Measurements from ENCODE around the gene DEDD. TPM values are rescaled to one million over a fixed set of nuclear protein-coding genes. Genes with fewer than 3 reads are reported as not detected.
"Not testable (repeated sequence)": the region's sequence is repeated elsewhere in the genome, so short reads cannot be mapped to it uniquely, and the experiment has no call there.

The DEDD gene
- total RNA-seq, 1 donor from 2014 or later, result 34.0 TPM

GRCh38 chr1:161122967-161123366 lies 9.5 kb downstream of the DEDD start:
- no peak for DNase-seq (ENCODE audit: low spot score)

- no peak for DNase-seq (ENCODE audit: low spot score)
Observed at GRCh38 chr1:161121834-161122233, 10.6 kb downstream of the DEDD start.

- DNase-seq (ENCODE audit: low spot score), result no peak
Observed at GRCh38 chr1:161121042-161121650, 11.3 kb downstream of the DEDD start.

- no peak for DNase-seq (ENCODE audit: low spot score)
Observed at GRCh38 chr1:161119092-161119903, 13.2 kb downstream of the DEDD start.

- DNase-seq (ENCODE audit: low spot score), result peak; percentile 88
Observed at GRCh38 chr1:161117759-161118581, 14.5 kb downstream of the DEDD start, which contains the start of the genes NIT1 and PFDN2. TSS of gene NIT1 (plus strand) at chr1:161118105. CDS start at chr1:161118177, 72 bp downstream. TSS of gene PFDN2 (minus strand) at chr1:161118037. CDS start at chr1:161118026, 11 bp downstream.

- DNase-seq (ENCODE audit: low spot score), result not testable (repeated sequence)
Observed at GRCh38 chr1:161115961-161116360, 16.5 kb downstream of the DEDD start.

- no peak for DNase-seq (ENCODE audit: low spot score)
Observed at GRCh38 chr1:161115132-161115711, 17.2 kb downstream of the DEDD start.

- no peak for DNase-seq (ENCODE audit: low spot score)
Observed at GRCh38 chr1:161114556-161114955, 17.9 kb downstream of the DEDD start.

- no peak for DNase-seq (ENCODE audit: low spot score)
Observed at GRCh38 chr1:161113915-161114314, 18.6 kb downstream of the DEDD start.

GRCh38 chr1:161111527-161111926 lies 20.9 kb downstream of the DEDD start:
- no peak for DNase-seq (ENCODE audit: low spot score)

GRCh38 chr1:161111117-161111516 lies 21.4 kb downstream of the DEDD start:
- no peak for DNase-seq (ENCODE audit: low spot score)

- DNase-seq (ENCODE audit: low spot score), result no peak
Observed at GRCh38 chr1:161106431-161106830, 26.0 kb downstream of the DEDD start.

- DNase-seq (ENCODE audit: low spot score), result no peak
Observed at GRCh38 chr1:161100556-161100955, 31.9 kb downstream of the DEDD start.

- peak; percentile 39 for DNase-seq (ENCODE audit: low spot score)
Observed at GRCh38 chr1:161099090-161099802, 33.2 kb downstream of the DEDD start.

- DNase-seq (ENCODE audit: low spot score), result peak; percentile 89
Observed at GRCh38 chr1:161098210-161099068, 34.0 kb downstream of the DEDD start, which contains the start of gene KLHDC9. TSS of gene KLHDC9 (plus strand) at chr1:161098361. CDS start at chr1:161098536, 175 bp downstream.

- DNase-seq (ENCODE audit: low spot score), result peak; percentile 41
Observed at GRCh38 chr1:161096530-161096929, 35.9 kb downstream of the DEDD start.

- DNase-seq (ENCODE audit: low spot score), result no peak
Observed at GRCh38 chr1:161096015-161096414, 36.5 kb downstream of the DEDD start.

- no peak for DNase-seq (ENCODE audit: low spot score)
Observed at GRCh38 chr1:161095230-161095629, 37.2 kb downstream of the DEDD start.

GRCh38 chr1:161094481-161094880 lies 38.0 kb downstream of the DEDD start:
- no peak for DNase-seq (ENCODE audit: low spot score)

- no peak for DNase-seq (ENCODE audit: low spot score)
Observed at GRCh38 chr1:161092621-161093028, 39.8 kb downstream of the DEDD start.

Measured in ureter (tissue), 1 donor.